Esophagus muscularis mucosa (tissue), 4 donors: ENCODE results near the gene QTRT2. TPM values are rescaled to one million over a fixed set of nuclear protein-coding genes. Genes with fewer than 3 reads are reported as not detected.

Source experiments
- DNase-seq: peaks from one replicate; pipeline ENCODE4 v3.0.0-alpha.2; 2017; ENCODE audit errors: extremely low spot score
- H3K27ac ChIP-seq, 4 donors: fragments of 200-600 bp; sonication (generic); replicated peaks in 1 of 4; 1 replicate in 3 of 4; 2 replicates in 1 of 4; pipeline ENCODE4 v1.5.1; 2016 to 2019; ENCODE audit warnings: mild to moderate bottlenecking in 1 of 4
- H3K27me3 ChIP-seq, 4 donors: fragments of 200-600 bp; sonication (generic); one replicate each; pipeline versions ENCODE4 v1.5.1 to v1.6.0; 2016 to 2019
- H3K36me3 ChIP-seq, 4 donors: fragments of 200-600 bp; sonication (generic); one replicate each; pipeline ENCODE4 v1.5.1; 2016 to 2019
- H3K4me1 ChIP-seq, 4 donors: fragments of 200-600 bp; sonication (generic); one replicate each; pipeline ENCODE4 v1.5.1; 2016 to 2019
- H3K4me3 ChIP-seq, 4 donors: fragments of 200-600 bp; sonication (generic); 1 replicate in 2 of 4; 2 replicates in 2 of 4; pipeline ENCODE4 v1.5.1; 2016 to 2019; ENCODE audit warnings: mild to moderate bottlenecking in 4 of 4, moderate library complexity in 1 of 4
- H3K9me3 ChIP-seq, 4 donors: fragments of 200-600 bp; sonication (generic); 1 replicate in 3 of 4; 2 replicates in 1 of 4; pipeline ENCODE4 v1.5.1; 2016 to 2019
- CTCF ChIP-seq, 3 experiments: fragments of 200-600 bp in 2 of 3; fragments of 450-650 bp in 1 of 3; sonication (generic) in 2 of 3; IDR thresholded peaks; one replicate each; pipeline ENCODE4 v1.5.1; 2017 to 2019; ENCODE audit warnings: antibody characterized with exemption in 3 of 3, mild to moderate bottlenecking in 2 of 3, moderate library complexity in 1 of 3
- EP300 ChIP-seq: sonication (generic); formaldehyde crosslinking; IDR thresholded peaks from one replicate; pipeline ENCODE4 v1.6.1; 2017; ENCODE audit warnings: antibody characterized with exemption
- POLR2A ChIP-seq: fragments of 450-650 bp; IDR thresholded peaks from one replicate; pipeline ENCODE4 v1.6.1; 2017; ENCODE audit warnings: antibody characterized with exemption, moderate library complexity, mild to moderate bottlenecking, low read depth
- POLR2AphosphoS5 ChIP-seq, 2 donors: sonication (generic); formaldehyde crosslinking; IDR thresholded peaks; one replicate each; pipeline ENCODE4 v1.6.1; 2017; ENCODE audit warnings: antibody characterized with exemption in 2 of 2
- WGBS: methylation state at CpG from one replicate; pipeline ENCODE4 v1.1.5; 2018; 5-methylcytosine and 5-hydroxymethylcytosine counted together
- intact Hi-C: fragments of 100-400 bp; cut with DNase I; formaldehyde crosslinking; loops from one replicate; pipeline ENCODE4 v1.15.1; 2023
- total RNA-seq, 4 donors: library from RNA; depleted of rRNA; stranded (reverse); fragments of >200 nt; gene quantifications; one replicate each; pipeline versions ENCODE4 v1.1.0 to v1.2.1, GENCODE V29; 2016

QTRT2 gene
- total RNA-seq, 4 donors from 2014 or later, result 8.3 to 15.2 (median 11.0) TPM

- no peak for DNase-seq
- 80% methylated on average over 3 of the region's 3 CpGs for WGBS
- H3K36me3 ChIP-seq, result no peaks in the 10 kb centered on the region
- no peaks in the 10 kb centered on the region for H3K27me3 ChIP-seq
- TF ChIP-seq POLR2A (no peak), POLR2AphosphoS5 (IDR thresholded peaks at IDR 0.05) (no peak), CTCF (IDR thresholded peaks at IDR 0.05) (no peak), EP300 (no peak)
- H3K4me3 ChIP-seq, result no peak overlapping the region
- H3K4me1 ChIP-seq, result peaks cover 4 to 18% (median 15%) of the 10 kb centered on the region in 4 donors
- H3K27ac ChIP-seq, result no peak overlapping the region
- intact Hi-C loops, result no loop called here
- no peaks in the 10 kb centered on the region for H3K9me3 ChIP-seq
These were observed 39.3 kb downstream of the QTRT2 start for GRCh38 chr3:114095796-114096195.

- Histone ChIP-seq H3K4me3 (no peak overlapping the region), H3K27me3 (no peaks in the 10 kb centered on the region), H3K27ac (no peak overlapping the region), H3K9me3 (no peaks in the 10 kb centered on the region), H3K4me1 (no peaks in the 10 kb centered on the region), H3K36me3 (no peaks in the 10 kb centered on the region)
- intact Hi-C loops, result no loop called here
- 50% methylated on average over 1 of the region's 1 CpG for WGBS
- TF ChIP-seq POLR2AphosphoS5 (IDR thresholded peaks at IDR 0.05) (no peak), EP300 (no peak), POLR2A (no peak), CTCF (IDR thresholded peaks at IDR 0.05) (no peak)
- DNase-seq, result no peak
These were observed 44.6 kb downstream of the QTRT2 start for GRCh38 chr3:114101101-114101500.

GRCh38 chr3:114103181-114103580 is 46.6 kb downstream of the QTRT2 start:
- H3K4me3 ChIP-seq, result no peak overlapping the region
- H3K9me3 ChIP-seq, result no peaks in the 10 kb centered on the region
- no peak overlapping the region for H3K27ac ChIP-seq
- WGBS, result 98% methylated on average over 16 of the region's 27 CpGs
- H3K27me3 ChIP-seq, result no peaks in the 10 kb centered on the region
- DNase-seq, result no peak
- H3K4me1 ChIP-seq, result no peaks in the 10 kb centered on the region
- intact Hi-C loops, result no loop called here
- H3K36me3 ChIP-seq, result no peaks in the 10 kb centered on the region
- TF ChIP-seq CTCF (IDR thresholded peaks at IDR 0.05), result no peak
- no peak for TF ChIP-seq POLR2AphosphoS5 (IDR thresholded peaks at IDR 0.05)
- TF ChIP-seq POLR2A, result no peak
- TF ChIP-seq EP300, result no peak

- H3K9me3 ChIP-seq, result no peaks in the 10 kb centered on the region
- WGBS, result 92% methylated on average over 4 of the region's 4 CpGs
- no peaks in the 10 kb centered on the region for H3K27me3 ChIP-seq
- no peak overlapping the region for H3K4me3 ChIP-seq
- no peak overlapping the region for H3K27ac ChIP-seq
- no peak for TF ChIP-seq POLR2AphosphoS5 (IDR thresholded peaks at IDR 0.05)
- no peak for TF ChIP-seq POLR2A
- no peak for TF ChIP-seq CTCF (IDR thresholded peaks at IDR 0.05)
- H3K36me3 ChIP-seq, result no peaks in the 10 kb centered on the region
- DNase-seq, result no peak
- no peaks in the 10 kb centered on the region for H3K4me1 ChIP-seq
- intact Hi-C loops, result no loop called here
These were observed 47.3 kb downstream of the QTRT2 start for GRCh38 chr3:114103858-114104257.

- no peak for DNase-seq
- 100% methylated on average over 3 of the region's 3 CpGs for WGBS
- Histone ChIP-seq H3K4me3 (no peak overlapping the region), H3K9me3 (no peaks in the 10 kb centered on the region), H3K27ac (no peak overlapping the region), H3K36me3 (no peaks in the 10 kb centered on the region), H3K4me1 (no peaks in the 10 kb centered on the region), H3K27me3 (no peaks in the 10 kb centered on the region)
- TF ChIP-seq CTCF (IDR thresholded peaks at IDR 0.05) (no peak), POLR2A (no peak)
- intact Hi-C loops, result no loop called here
These were observed 47.9 kb downstream of the QTRT2 start for GRCh38 chr3:114104414-114104813.
